MM.1S (cell line): Measurements from ENCODE around the gene ZNF678.

Experiments
- DNase-seq: peaks from one replicate; pipeline ENCODE4 v3.0.0-alpha.2; 2015
- H2AFZ ChIP-seq: fragments of 300-600 bp; sonication (generic); 2 replicates; pipeline ENCODE4 v1.6.0; 2016; ENCODE audit warnings: antibody characterized with exemption, low read length
- H3F3A ChIP-seq: fragments of 300-600 bp; sonication (generic); 2 replicates; pipeline ENCODE4 v1.6.1; 2016; ENCODE audit warnings: mild to moderate bottlenecking, antibody characterized with exemption, low read length, moderate library complexity, mixed read lengths; ENCODE audit not compliant: insufficient read depth
- H3K27ac ChIP-seq: fragments of 300-600 bp; sonication (generic); 2 replicates; pipeline ENCODE4 v1.5.1; 2016; ENCODE audit warnings: mild to moderate bottlenecking, low read length
- H3K27me3 ChIP-seq: fragments of 300-600 bp; sonication (generic); replicated peaks from 2 replicates; pipeline ENCODE4 v1.6.0; 2016; ENCODE audit warnings: low read length; ENCODE audit not compliant: insufficient read depth
- H3K36me3 ChIP-seq: fragments of 300-600 bp; sonication (generic); replicated peaks from 2 replicates; pipeline ENCODE4 v1.6.1; 2016; ENCODE audit warnings: mild to moderate bottlenecking, low read length, mixed read lengths; ENCODE audit not compliant: insufficient read depth
- H3K4me1 ChIP-seq: fragments of 300-600 bp; sonication (generic); 2 replicates; pipeline ENCODE4 v1.6.1; 2016; ENCODE audit warnings: low read length, mixed read lengths
- H3K4me2 ChIP-seq: fragments of 300-600 bp; sonication (generic); 2 replicates; pipeline ENCODE4 v1.6.0; 2016; ENCODE audit warnings: low read depth, low read length
- H3K4me3 ChIP-seq: fragments of 300-600 bp; sonication (generic); 2 replicates; pipeline ENCODE4 v1.5.1; 2016; ENCODE audit warnings: low read length, mixed read lengths
- H3K79me2 ChIP-seq: fragments of 300-600 bp; sonication (generic); 2 replicates; pipeline ENCODE4 v1.6.1; 2016; ENCODE audit warnings: mixed run types, low read length, mixed read lengths
- H3K9ac ChIP-seq: fragments of 300-600 bp; sonication (generic); 2 replicates; pipeline ENCODE4 v1.6.1; 2016; ENCODE audit warnings: low read length, mixed read lengths
- H3K9me2 ChIP-seq: fragments of 300-600 bp; sonication (generic); replicated peaks from 2 replicates; pipeline ENCODE4 v1.6.1; 2016; ENCODE audit warnings: mild to moderate bottlenecking, low read length, mixed read lengths; ENCODE audit not compliant: insufficient read depth
- H3K9me3 ChIP-seq: fragments of 300-600 bp; sonication (generic); replicated peaks from 2 replicates; pipeline ENCODE4 v1.6.1; 2016; ENCODE audit warnings: mild to moderate bottlenecking, low read length, mixed read lengths; ENCODE audit not compliant: insufficient read depth
- H4K20me1 ChIP-seq: fragments of 300-600 bp; sonication (generic); 2 replicates; pipeline ENCODE4 v1.6.1; 2016; ENCODE audit warnings: mild to moderate bottlenecking, low read length, moderate library complexity, mixed read lengths; ENCODE audit not compliant: insufficient read depth
- EZH2 ChIP-seq: fragments of 300-600 bp; sonication (generic); optimal IDR thresholded peaks from 2 replicates; pipeline ENCODE3; 2017; ENCODE audit warnings: low read depth, mild to moderate bottlenecking, antibody characterized with exemption, low read length, mixed read lengths
- EZH2phosphoT487 ChIP-seq: fragments of 300-600 bp; sonication (generic); IDR thresholded peaks from 2 replicates; pipeline ENCODE4 v1.6.1; 2018; ENCODE audit warnings: antibody characterized with exemption, low read length
- TF ChIP-seq, protein P1 (sequence below): fragments of 300-600 bp; sonication (generic); IDR thresholded peaks from 2 replicates; pipeline ENCODE4 v1.5.1; 2016; ENCODE audit warnings: antibody characterized with exemption, low read length, mixed read lengths

Gene ZNF678

GRCh38 chr1:227661495-227661894 lies 98.1 kb downstream of the ZNF678 start:
- Histone ChIP-seq H3K27me3 (no peaks in the 10 kb centered on the region), H3K4me2 (no peak overlapping the region), H2AFZ (no peak overlapping the region), H3F3A (no peaks in the 10 kb centered on the region), H3K9me2 (no peaks in the 10 kb centered on the region), H4K20me1 (no peaks in the 10 kb centered on the region), H3K27ac (no peak overlapping the region), H3K36me3 (peaks cover 6% of the 10 kb centered on the region; the same call in 1 of the 2 replicates), H3K4me1 (no peaks in the 10 kb centered on the region), H3K4me3 (no peak overlapping the region), H3K9ac (no peak overlapping the region), H3K9me3 (peaks cover 4% of the 10 kb centered on the region; the same call in 1 of the 2 replicates), H3K79me2 (no peaks in the 10 kb centered on the region)
- DNase-seq, result no peak
- TF ChIP-seq, protein P1, sequence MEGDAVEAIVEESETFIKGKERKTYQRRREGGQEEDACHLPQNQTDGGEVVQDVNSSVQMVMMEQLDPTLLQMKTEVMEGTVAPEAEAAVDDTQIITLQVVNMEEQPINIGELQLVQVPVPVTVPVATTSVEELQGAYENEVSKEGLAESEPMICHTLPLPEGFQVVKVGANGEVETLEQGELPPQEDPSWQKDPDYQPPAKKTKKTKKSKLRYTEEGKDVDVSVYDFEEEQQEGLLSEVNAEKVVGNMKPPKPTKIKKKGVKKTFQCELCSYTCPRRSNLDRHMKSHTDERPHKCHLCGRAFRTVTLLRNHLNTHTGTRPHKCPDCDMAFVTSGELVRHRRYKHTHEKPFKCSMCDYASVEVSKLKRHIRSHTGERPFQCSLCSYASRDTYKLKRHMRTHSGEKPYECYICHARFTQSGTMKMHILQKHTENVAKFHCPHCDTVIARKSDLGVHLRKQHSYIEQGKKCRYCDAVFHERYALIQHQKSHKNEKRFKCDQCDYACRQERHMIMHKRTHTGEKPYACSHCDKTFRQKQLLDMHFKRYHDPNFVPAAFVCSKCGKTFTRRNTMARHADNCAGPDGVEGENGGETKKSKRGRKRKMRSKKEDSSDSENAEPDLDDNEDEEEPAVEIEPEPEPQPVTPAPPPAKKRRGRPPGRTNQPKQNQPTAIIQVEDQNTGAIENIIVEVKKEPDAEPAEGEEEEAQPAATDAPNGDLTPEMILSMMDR, result no peak
- TF ChIP-seq EZH2phosphoT487 (no peak), EZH2 (no peak)

- Histone ChIP-seq H2AFZ (no peak overlapping the region), H3K9ac (no peak overlapping the region), H3K79me2 (no peaks in the 10 kb centered on the region), H3K36me3 (no peaks in the 10 kb centered on the region; the same call in 1 of the 2 replicates), H3K9me3 (no peaks in the 10 kb centered on the region; the same call in 1 of the 2 replicates), H3K27ac (no peak overlapping the region), H3K27me3 (no peaks in the 10 kb centered on the region), H3K4me1 (no peaks in the 10 kb centered on the region), H3F3A (no peaks in the 10 kb centered on the region), H3K4me2 (no peak overlapping the region), H3K9me2 (no peaks in the 10 kb centered on the region), H4K20me1 (no peaks in the 10 kb centered on the region), H3K4me3 (no peak overlapping the region)
- no peak for DNase-seq
- TF ChIP-seq, protein P1, result no peak
- TF ChIP-seq EZH2 (no peak), EZH2phosphoT487 (no peak)
Observed at GRCh38 chr1:227662933-227663332, 99.6 kb downstream of the ZNF678 start.

GRCh38 chr1:227666286-227666685 lies 102.9 kb downstream of the ZNF678 start:
- Histone ChIP-seq H3K27ac (no peak overlapping the region), H3K27me3 (no peaks in the 10 kb centered on the region), H3K36me3 (no peaks in the 10 kb centered on the region), H3K9me2 (no peaks in the 10 kb centered on the region), H3K4me3 (no peak overlapping the region), H3K79me2 (no peaks in the 10 kb centered on the region), H3K4me2 (no peak overlapping the region), H4K20me1 (no peaks in the 10 kb centered on the region), H3K4me1 (no peaks in the 10 kb centered on the region), H2AFZ (no peak overlapping the region), H3K9ac (no peak overlapping the region), H3K9me3 (no peaks in the 10 kb centered on the region; the same call in 1 of the 2 replicates), H3F3A (no peaks in the 10 kb centered on the region)
- TF ChIP-seq, protein P1, result no peak
- TF ChIP-seq EZH2, result no peak
- TF ChIP-seq EZH2phosphoT487, result no peak
- no peak for DNase-seq
